KOPT-K1 (cell line): ENCODE data around the gene KLHL10.

Source experiments
- H3K27ac ChIP-seq: fragments of 200-600 bp; sonication (generic); 2 replicates; pipeline ENCODE4 v1.5.1; 2016; ENCODE audit warnings: antibody characterized with exemption, mild to moderate bottlenecking, low read depth, low read length; ENCODE audit not compliant: poor library complexity, severe bottlenecking
- H3K36me3 ChIP-seq: fragments of 200-600 bp; sonication (generic); 2 replicates; pipeline ENCODE4 v1.5.1; 2017; ENCODE audit warnings: antibody characterized with exemption, mild to moderate bottlenecking, low read length, moderate library complexity; ENCODE audit not compliant: insufficient read depth
- H3K9me3 ChIP-seq: fragments of 200-600 bp; sonication (generic); 2 replicates; pipeline ENCODE4 v1.5.1; 2017; ENCODE audit warnings: antibody characterized with exemption, low read length, mild to moderate bottlenecking; ENCODE audit not compliant: insufficient read depth, poor library complexity, severe bottlenecking

The KLHL10 gene

DNA sequence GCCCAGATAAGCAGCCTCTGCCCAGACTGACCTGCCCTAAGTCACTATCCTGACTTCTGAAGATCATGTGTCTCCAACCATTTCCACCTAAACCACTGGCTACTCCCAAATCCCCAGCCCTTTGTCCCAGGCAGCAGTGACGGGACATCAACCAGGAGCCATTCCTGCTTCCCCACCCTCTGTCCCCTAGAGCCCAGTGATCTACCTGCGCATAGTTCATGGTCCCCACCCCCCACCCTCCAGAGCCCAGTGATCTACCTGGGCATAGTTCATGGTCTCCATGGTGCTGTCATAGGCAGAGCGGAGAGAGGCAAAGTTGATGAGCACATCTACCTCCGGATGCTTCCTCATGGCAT lies 54.4 kb downstream of the KLHL10 start:
- H3K27ac ChIP-seq, result no peak overlapping the region
- H3K9me3 ChIP-seq, result no peaks in the 10 kb centered on the region
- H3K36me3 ChIP-seq, result peaks cover 97% of the 10 kb centered on the region

- H3K27ac ChIP-seq, result no peak overlapping the region
- peaks cover 97% of the 10 kb centered on the region for H3K36me3 ChIP-seq
These were observed 55.8 kb downstream of the KLHL10 start for GRCh38 chr17:41893384-41893783.

GRCh38 chr17:41894791-41895331 lies 57.2 kb downstream of the KLHL10 start:
- H3K9me3 ChIP-seq, result no peaks in the 10 kb centered on the region
- no peak overlapping the region for H3K27ac ChIP-seq
- peaks cover 97% of the 10 kb centered on the region for H3K36me3 ChIP-seq

More at GRCh38 chr17:41893384-41893783, 55.8 kb downstream of the KLHL10 start:
- H3K9me3 ChIP-seq, result no peaks in the 10 kb centered on the region

DNA sequence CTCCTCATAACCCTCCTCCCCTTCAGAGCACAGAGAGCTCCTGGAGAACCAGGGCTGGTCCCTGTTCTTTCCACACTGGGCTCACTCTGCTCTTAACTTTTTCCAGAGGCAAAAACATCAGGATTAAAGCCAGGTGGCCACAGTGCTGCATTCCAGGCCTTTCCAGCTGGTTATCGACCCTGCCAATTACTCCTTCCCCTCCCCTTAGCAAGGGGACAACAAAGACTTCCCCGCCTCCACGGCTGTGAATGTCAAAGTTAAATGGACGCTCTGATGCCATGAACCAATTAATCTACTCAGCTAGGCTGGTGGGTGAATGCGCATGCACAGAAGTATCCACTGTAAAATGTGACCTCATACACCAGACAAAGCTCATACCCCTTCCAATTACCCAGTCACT lies 58.0 kb downstream of the KLHL10 start:
- no peak overlapping the region for H3K27ac ChIP-seq
- H3K36me3 ChIP-seq, result peaks cover 99% of the 10 kb centered on the region
- no peaks in the 10 kb centered on the region for H3K9me3 ChIP-seq

GRCh38 chr17:41896726-41897125 lies 59.1 kb downstream of the KLHL10 start:
- Histone ChIP-seq H3K27ac (no peak overlapping the region), H3K9me3 (no peaks in the 10 kb centered on the region), H3K36me3 (peaks cover 99% of the 10 kb centered on the region)
